ENCODE results near the gene BAHCC1.

BAHCC1 gene

GRCh38 chr17:81445642-81446503 lies 50.6 kb downstream of the BAHCC1 start:
- DNase-seq = no peak

DNA sequence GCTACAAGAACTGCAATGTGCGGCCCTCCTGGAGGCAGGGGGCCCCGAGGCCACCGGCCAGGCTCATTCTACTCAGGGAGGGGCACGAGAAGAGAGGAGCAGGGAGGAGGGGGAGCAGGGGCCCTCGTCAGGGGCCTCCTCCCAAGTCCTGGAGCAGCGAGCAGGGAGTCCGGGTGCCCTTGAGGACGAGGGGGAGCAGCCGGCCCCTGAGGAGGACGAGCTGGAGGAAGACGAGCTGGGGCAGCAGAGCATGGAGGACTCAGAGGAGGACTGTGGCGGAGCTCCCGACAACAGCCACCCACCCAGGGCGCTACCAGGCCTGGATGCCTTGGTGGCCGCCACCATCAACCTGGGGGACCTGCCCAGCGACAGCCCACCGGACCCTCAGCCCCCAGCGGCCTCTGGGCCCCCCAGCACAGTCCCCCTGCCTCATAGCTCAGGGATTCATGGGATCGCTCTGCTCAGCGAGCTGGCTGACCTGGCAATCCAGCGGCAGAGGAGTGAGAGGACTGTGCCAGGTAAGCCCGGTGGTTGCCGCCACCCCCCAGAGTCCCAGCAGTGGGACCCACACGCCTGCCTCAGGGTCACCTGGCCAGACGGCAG lies 52.2 kb downstream of the BAHCC1 start:
- no peak for DNase-seq

GRCh38 chr17:81448442-81448841 lies 53.2 kb downstream of the BAHCC1 start:
- DNase-seq = no peak

DNA sequence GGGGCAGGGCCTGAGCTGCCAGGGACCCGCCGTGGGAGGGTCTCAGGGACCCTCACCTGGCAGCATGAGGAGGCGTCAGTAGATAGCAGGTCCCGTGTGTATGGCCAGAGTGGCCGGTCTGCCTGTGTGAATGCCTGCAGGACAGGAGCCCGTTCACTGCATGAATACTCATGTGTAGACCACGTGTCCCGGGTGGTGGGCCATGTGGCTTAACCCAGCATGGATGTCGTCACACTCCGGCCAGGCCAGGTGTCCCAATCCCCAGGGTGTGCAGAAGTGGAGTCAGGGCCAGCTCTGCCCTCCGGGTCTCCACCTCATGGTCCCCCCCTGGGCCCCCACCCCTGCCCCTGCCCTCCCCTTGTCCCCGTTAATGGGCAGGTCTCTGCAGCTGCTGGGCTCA lies 53.7 kb downstream of the BAHCC1 start:
- no peak for DNase-seq

GRCh38 chr17:81449351-81449750 lies 54.1 kb downstream of the BAHCC1 start:
- DNase-seq = no peak

DNA sequence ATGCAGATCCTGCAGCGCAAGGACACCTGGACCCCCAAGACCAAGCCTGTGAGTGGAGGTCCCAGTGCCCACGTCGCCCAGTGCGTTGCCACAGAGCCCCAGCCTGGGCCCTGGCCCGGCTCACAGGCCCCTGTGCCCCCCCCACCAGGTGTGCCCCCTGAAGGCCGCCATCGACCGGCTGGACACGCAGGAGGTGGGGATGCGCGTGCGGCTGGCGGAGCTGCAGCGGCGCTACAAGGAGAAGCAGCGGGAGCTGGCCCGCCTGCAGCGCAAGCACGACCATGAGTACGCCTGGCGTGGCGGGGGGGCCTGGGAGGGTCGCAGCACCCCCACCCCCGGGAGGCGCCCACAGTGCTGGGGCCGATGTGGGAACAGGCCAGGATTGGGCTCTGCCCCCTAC lies 56.6 kb downstream of the BAHCC1 start:
- DNase-seq = no peak

DNA sequence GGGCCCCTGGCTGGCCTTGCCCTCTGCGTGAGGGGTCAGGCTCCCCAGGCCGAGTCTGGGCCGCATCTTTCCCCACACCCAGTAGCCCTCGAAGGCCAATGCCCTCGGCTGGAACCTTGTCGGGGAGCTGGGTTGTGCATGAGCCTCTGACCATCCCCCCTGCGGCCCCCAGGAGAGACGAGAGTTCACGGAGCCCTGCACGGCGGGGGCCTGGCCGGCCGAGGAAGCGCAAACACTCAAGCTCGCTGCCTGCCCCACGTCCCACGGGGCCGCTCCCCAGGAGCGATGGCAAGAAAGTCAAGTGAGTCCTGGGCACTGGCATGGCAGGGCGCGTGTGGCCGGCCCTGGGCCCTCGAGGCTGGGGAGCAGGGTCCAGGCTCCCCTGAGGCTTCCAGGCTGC lies 57.3 kb downstream of the BAHCC1 start:
- no peak for DNase-seq

DNA sequence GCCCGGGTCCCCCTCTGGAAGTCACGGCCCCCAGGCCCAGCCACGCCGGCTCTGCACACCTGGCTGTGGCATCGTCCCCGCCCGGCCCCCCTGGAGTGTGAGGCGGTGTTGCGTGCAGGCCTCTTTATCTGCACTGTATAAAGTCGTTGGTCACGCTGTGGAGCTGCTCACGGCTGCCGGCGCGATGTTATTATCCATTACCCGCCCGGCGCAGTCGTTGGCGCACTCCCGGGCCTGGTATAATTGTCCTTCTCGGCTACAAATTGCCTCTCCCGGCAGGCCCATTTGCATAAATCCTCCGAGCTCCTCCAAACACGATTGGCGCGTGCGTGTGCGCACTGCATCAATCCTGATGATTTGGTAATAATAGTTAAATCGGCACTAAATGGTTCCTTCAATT lies 57.8 kb downstream of the BAHCC1 start:
- no peak for DNase-seq

DNA sequence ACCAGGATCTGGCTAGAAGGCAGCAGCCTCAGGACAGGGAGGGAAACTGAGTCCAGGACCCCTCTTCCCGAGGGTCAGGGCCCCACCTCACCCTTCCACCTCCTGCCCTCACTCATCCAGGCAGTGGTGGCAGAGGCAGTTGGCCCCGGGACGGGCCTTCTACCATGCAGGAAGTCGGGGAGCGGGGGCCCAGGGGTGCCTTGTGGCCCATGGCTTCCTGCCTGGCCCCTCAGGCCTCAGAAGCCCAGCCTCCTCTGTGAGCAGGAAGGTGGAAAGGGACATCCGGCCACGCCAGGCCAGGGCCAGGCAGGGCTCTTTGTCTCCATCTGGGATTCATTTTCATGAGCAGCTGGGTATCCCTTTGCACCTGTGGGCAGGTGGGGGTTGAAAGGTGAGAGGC lies 58.5 kb downstream of the BAHCC1 start:
- peak; percentile 25 for DNase-seq

DNA sequence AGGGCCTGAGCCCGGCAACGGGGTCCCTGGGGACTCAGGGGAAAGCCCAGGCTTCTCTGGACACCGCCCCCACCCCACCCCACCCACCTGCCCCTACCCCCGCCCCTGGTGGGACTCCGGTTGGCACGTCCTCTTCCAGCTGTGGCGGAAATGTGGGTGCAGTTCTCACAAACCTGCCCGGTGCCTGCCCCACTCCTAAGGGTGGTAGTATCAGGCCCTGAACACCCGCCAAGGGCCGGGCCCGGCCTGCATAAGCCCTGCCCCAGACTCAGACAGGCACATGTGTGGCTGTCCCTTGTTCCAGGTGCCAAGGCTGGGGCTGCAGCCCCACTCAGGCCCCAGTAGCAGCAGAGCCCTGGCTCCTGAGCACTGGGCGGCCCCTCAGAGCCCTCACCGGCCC lies 59.2 kb downstream of the BAHCC1 start:
- no peak for DNase-seq

- no peak for DNase-seq
Measured at GRCh38 chr17:81455387-81455786, 60.1 kb downstream of the BAHCC1 start.

- DNase-seq = no peak
Measured at GRCh38 chr17:81456091-81456490, 60.8 kb downstream of the BAHCC1 start.

DNA sequence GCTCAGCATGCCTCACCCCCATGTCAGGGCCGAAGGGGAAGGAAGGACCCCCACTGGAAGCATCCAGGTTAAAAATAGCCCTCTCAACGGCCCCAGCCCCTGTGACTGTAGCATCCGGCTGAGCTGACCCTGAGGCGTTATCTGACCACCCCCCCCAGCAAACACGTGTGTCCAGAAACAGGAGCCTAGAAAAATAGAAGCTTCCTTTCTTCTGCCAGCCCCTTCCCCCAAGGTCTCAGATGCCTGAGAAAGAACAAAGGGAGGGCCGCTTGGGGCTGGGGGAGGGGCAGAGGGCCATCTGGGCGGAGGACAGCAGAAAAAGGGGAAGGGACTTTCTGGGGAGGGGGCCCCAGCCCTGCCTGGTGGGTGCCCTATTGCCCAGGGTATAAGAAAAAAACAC lies 61.5 kb downstream of the BAHCC1 start:
- DNase-seq = no peak

GRCh38 chr17:81457401-81457800 lies 62.1 kb downstream of the BAHCC1 start:
- DNase-seq = no peak

- no peak for DNase-seq
Measured at GRCh38 chr17:81457917-81458555, 62.8 kb downstream of the BAHCC1 start.

DNA sequence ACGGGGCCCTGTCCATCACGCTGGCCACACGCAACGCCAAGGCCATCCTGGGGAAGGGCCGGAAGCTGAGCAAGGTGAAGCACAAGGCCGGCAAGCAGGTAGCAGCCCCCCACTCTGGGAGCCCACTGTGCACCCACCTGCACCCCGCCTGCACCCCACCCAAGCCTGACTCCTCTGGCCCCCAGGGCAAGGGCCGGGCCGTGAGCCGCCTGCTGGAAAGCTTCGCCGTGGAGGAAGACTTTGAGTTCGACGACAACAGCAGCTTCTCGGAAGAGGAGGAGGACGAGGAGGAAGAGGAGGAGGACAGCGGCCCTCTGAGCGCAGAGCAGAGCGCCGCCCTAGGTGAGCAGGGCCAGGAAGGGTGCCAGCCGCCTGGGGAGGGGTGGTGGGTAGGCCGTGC lies 63.4 kb downstream of the BAHCC1 start:
- DNase-seq = no peak

GRCh38 chr17:81459224-81459623 lies 64.0 kb downstream of the BAHCC1 start:
- DNase-seq = no peak

DNA sequence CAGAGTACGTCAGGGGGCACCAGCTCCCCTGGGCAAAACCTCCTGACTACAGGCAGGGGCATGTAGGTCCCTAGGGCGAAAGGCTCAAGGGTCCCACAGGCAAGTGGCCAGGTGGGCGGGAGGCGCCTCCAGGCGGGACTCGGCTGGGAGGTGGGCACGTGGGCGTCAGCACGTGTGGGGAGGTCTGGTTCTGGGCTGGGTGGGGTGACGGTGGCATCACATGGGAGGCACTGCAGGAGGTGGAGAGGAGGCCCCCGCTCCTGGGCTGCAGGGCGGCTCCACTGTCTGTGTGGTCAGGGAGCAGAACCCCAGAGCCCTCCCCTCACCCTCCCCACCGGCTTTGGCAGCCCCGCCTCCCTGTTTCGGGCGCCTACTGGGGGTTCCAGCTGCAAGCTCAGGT lies 64.6 kb downstream of the BAHCC1 start:
- DNase-seq = no peak

DNA sequence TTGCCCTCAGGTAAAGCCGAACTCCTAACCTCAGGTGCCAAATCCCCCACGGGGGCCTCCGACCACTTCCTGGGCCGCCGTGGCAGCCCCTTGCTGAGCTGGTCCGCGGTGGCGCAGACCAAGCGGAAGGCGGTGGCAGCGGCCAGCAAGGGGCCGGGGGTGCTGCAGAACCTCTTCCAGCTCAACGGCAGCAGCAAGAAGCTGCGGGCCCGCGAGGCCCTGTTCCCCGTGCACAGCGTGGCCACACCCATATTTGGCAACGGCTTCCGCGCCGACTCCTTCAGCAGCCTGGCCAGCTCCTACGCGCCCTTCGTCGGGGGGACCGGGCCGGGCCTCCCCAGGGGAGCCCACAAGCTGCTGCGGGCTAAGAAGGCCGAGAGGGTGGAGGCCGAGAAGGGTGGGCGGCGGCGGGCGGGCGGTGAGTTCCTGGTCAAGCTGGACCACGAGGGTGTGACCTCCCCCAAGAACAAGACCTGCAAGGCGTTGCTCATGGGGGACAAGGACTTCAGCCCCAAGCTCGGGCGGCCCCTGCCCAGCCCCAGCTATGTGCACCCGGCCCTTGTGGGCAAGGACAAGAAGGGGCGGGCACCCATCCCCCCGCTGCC lies 65.7 kb downstream of the BAHCC1 start:
- no peak for DNase-seq

- DNase-seq = no peak
Measured at GRCh38 chr17:81461607-81462500, 66.6 kb downstream of the BAHCC1 start.

GRCh38 chr17:81462506-81463125 lies 67.4 kb downstream of the BAHCC1 start:
- DNase-seq = no peak

DNA sequence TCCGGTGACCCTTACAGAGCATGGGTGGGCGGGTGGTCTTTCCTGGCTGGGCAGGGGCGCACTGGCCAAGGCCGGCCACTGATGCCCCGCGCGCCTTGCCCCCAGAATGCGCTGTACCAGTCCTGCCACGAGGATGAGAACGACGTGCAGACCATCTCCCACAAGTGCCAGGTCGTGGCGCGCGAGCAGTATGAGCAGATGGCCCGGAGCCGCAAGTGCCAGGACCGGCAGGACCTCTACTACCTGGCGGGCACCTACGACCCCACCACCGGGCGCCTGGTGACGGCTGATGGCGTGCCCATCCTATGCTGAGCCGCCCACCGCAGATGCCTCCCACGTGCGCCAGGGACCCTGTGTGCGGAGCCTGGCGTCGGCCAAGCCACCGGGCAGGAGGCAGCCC lies 68.2 kb downstream of the BAHCC1 start:
- no peak for DNase-seq

Measured in activated CD4-positive, alpha-beta T cell treated with anti-CD3 and anti-CD28 coated beads for 48 hours (primary cell).